GM19351 (cell line): ENCODE measurements around the gene EIF4H.
"Not testable (repeated sequence)": the region's sequence is repeated elsewhere in the genome, so short reads cannot be mapped to it uniquely, and the experiment has no call there.

ENCODE experiments used
- ATAC-seq: cut with Tn5 transposase; IDR thresholded peaks from one replicate; pipeline ENCODE4 v1.9.1; 2021; ENCODE audit warnings: mild to moderate bottlenecking, moderate library complexity; ENCODE audit not compliant: unreplicated experiment

Gene EIF4H

DNA sequence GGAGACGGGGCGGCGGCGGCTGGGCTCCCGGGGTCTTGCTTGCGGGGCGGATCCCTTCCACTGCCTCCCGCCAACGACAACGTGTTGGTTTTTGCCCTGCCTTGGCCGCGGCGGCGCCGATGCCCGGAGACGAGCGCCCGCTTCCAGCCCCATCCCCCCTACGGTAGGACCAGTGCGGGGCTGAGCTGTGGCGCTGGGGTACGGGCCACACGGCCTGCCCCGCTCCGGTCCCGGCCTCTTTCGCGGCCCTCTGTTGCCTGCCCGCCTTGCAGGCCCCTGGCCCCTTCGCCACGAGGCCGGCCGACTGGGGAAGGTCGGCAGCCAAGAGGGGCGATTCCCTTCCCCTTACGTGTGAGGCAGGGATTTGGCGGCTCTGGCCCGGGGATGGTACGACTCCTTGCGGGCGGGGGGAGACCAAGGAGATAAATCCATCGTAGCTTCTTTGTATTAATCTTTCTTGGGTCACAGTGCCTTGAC, 488 bp downstream of the EIF4H start:
- ATAC-seq = peak; percentile 27

- no peak for ATAC-seq
Measured at GRCh38 chr7:74175340-74175739, 1.2 kb downstream of the EIF4H start.

DNA sequence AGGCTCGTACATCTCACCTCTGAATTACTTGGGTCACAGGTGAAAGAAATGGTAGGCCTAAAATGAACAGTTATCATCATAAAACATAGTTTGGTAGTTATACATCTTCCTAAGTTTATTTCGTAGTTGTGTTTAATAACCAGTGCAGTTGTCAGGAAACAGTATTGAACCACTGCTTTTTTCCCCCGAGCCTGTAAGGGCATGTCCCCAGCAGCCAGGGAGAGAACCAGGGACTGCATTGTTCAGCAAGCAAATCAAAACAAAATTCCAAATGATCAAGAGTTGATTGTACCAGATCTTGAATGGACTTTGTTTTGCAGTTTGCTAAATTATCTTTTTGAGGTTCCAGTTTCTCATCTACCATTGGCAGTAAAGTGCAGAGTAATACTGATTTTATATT, 2.4 kb downstream of the EIF4H start:
- no peak for ATAC-seq

DNA sequence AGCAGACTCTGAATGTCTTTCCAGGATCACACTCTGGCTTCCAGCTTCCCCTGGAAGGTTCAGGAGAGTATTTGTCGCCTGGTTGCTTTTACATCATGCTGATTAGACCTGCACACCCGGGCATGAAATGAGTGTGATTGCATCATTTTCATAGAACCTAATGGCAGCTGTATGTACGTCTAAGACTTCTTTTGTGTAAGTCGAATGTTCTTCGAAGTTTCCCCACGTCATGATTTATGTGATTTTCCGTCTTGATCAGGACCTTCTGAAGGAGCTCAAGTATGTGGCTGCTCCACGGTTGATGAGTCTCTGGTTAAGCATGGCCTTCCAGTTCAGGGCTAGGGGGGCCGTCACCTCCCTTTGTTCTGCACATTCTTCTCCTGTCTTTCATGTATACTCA, 4.5 kb downstream of the EIF4H start:
- no peak for ATAC-seq

- ATAC-seq = no peak
Measured at GRCh38 chr7:74179935-74180604, 5.9 kb downstream of the EIF4H start.

GRCh38 chr7:74180866-74181265, 6.7 kb downstream of the EIF4H start:
- ATAC-seq = no peak

DNA sequence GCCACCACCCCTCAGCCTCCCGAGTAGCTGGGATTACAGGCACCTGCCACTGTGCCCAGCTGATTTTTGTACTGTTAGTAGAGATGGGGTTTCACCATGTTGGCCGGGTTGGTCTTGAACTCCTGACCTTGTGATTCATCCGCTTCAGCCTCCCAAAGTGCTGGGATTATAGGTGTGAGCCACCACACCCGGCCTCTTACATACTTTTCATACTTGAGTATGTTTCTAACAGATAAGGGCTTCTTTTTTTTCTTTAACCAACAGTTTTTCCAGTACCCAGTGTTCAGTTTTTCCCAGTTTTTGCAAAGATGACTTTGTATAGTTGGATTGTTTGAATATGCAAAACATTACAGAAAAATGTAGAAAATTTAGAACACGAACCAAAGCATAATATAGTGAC, 7.7 kb downstream of the EIF4H start:
- no peak for ATAC-seq

DNA sequence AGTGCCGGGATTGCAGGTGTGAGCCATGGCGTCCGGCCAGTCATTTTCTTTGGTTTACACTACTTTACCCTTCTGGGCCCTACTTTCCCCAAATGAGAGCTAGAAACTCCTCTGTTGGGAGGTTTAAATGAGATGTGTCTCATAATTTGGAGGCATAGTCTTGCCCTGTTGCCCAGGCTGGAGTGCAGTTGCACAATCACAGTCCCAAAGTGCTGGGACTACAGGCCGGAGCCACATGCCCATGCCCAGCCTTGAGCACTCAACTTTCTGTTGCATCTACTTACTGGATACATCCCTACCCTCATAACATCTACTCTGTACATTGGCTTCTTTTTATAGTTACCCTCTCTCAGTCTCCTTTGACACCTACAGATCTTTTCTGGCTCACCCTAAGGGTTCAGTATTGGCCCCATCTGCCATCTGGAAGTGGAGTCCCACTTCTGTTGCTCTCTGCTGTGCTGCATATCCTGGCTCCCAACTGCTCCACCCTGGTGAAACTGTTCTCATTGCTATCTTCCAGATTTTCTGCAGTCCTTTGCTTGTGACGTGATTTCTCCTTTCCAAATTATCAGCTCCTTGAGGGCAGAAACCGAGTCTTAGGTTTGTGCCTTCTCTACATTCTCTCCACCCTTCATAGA, 8.4 kb downstream of the EIF4H start:
- ATAC-seq = no peak

GRCh38 chr7:74183142-74183541, 9.0 kb downstream of the EIF4H start:
- ATAC-seq = no peak

DNA sequence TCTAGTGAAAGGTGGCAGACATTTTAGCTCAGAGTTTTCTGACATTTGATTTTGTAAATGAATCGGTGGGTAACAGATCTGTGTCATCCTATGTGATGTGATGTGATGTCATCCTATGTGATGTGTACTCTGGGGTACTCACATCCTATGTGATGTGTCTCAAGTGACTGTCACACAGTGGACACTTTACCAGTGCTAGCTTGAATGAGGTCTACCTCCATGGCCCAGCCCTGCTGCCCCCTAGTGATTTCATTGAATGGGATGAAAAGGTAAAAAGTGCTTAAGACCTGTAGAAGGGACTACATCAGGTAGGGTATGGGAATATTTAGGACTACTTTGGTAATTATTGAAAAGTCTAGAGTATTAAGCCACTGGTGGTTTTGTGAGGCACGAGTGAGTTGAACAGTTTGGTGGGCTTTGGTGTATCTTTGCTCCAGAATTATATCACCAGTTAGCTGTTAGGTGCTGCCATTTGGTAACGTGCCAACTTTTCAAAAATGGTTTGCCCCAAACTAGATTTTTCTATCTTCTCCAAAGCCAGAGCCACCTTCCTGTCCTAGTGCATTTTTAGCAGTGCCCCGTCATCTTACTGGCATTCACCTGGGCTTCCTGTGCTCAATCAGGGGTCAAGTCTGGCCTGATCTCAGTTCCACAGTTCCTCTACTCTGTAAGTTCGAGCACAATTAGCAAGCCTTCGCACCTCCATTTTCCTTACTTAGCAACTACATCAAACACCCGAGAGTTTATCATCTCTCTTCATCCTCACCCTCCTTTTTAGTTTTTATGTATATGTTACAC, 9.7 kb downstream of the EIF4H start:
- ATAC-seq = no peak

GRCh38 chr7:74185016-74185415, 10.9 kb downstream of the EIF4H start:
- ATAC-seq = no peak

DNA sequence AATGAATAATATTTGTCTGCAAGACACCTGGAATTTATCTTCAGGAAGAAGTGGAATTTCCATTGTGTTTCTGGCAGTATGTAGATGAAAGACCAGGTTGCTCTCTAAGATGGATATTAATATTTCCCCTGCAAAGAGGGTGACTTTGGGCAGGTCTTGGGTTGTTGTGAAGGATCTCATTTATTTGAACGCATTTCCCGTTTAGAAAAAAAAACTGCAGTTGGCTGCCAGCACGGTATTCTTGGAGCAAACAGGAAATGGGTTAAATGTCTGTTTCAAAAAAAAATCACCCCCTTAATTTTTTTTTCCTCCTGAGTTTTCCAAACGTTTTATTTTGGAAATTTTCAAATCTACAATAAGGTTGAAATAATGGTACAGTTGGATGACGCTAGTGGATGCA, 11.5 kb downstream of the EIF4H start:
- no peak for ATAC-seq

- ATAC-seq = no peak
Measured at GRCh38 chr7:74187915-74188675, 13.9 kb downstream of the EIF4H start.

- no peak for ATAC-seq
Measured at GRCh38 chr7:74190259-74190658, 16.1 kb downstream of the EIF4H start.

GRCh38 chr7:74191231-74191630, 17.1 kb downstream of the EIF4H start:
- no peak for ATAC-seq

DNA sequence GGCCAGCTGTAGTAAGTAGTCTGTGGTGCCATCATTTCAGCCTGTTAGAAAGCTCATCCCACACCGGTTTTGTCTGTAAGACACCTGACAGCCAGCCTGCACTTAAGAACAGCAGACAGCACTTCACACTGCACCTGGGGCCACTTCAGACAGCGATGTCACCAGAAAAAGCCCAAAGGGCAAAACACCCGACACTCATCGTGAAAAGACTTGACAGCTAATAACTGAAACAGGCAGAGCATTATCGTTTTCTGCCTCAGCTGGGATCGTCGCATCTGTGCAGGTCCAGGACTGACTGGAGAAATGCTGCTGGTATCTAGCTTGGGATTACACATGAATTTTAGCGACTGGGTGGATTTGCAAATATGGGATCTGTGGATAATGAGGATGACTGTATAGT, 18.9 kb downstream of the EIF4H start:
- ATAC-seq = no peak

GRCh38 chr7:74193913-74194312, 19.8 kb downstream of the EIF4H start:
- no peak for ATAC-seq

GRCh38 chr7:74194686-74195085, 20.5 kb downstream of the EIF4H start:
- no peak for ATAC-seq

- ATAC-seq = not testable (repeated sequence)
Measured at GRCh38 chr7:74195139-74195860, 21.1 kb downstream of the EIF4H start.

GRCh38 chr7:74195968-74196654, 22.0 kb downstream of the EIF4H start:
- ATAC-seq = not testable (repeated sequence)
